H1 (cell line): Measurements from ENCODE around the gene NECTIN1. TPM values are rescaled to one million over a fixed set of nuclear protein-coding genes. Genes with fewer than 3 reads are reported as not detected.

Source experiments
- CTCF ChIA-PET: fragments of 300-600 bp; sonication (Branson Sonifier 250); formaldehyde crosslinking; loops from one replicate; lab custom pipeline; 2021; ENCODE audit not compliant: partially characterized antibody; lab: Charles Lee
- POLR2A ChIA-PET: fragments of 300-600 bp; sonication (Branson Sonifier 250); formaldehyde crosslinking; loops from one replicate; lab custom pipeline; 2021; ENCODE audit warnings: inconsistent platforms; ENCODE audit not compliant: partially characterized antibody; lab: Charles Lee
- DNase-seq, 2 experiments: peaks; one replicate each; pipeline versions ENCODE4 v3.0.0 to v3.0.0-alpha.2; 2010 to 2022; ENCODE audit warnings: low spot score in 2 of 2, low read depth in 1 of 2, mixed read lengths in 1 of 2
- FAIRE-seq: peaks from 2 replicates; lab custom pipeline; 2011; peaks lifted over from hg19 to GRCh38; lab: Jason Lieb, UNC
- H2AFZ ChIP-seq: 2 replicates; pipeline ENCODE4 v1.8.1; 2012; ENCODE audit warnings: low read length, inconsistent platforms
- H2AK5ac ChIP-seq: 2 replicates; pipeline ENCODE4 v1.6.1; 2013; ENCODE audit warnings: low read depth, low read length
- H2BK120ac ChIP-seq: replicated peaks from 2 replicates; pipeline ENCODE3; 2013; ENCODE audit warnings: low read depth, low read length, inconsistent platforms
- H2BK12ac ChIP-seq: 2 replicates; pipeline ENCODE4 v1.6.1; 2013; ENCODE audit warnings: low read depth, low read length
- H2BK15ac ChIP-seq: 2 replicates; pipeline ENCODE4 v1.6.1; 2013; ENCODE audit warnings: low read length
- H2BK20ac ChIP-seq: 2 replicates; pipeline ENCODE4 v1.6.1; 2013; ENCODE audit warnings: low read length
- H2BK5ac ChIP-seq: 2 replicates; pipeline ENCODE4 v1.6.1; 2013; ENCODE audit warnings: low read depth, low read length
- H3K14ac ChIP-seq: 2 replicates; pipeline ENCODE4 v1.6.1; 2013; ENCODE audit warnings: inconsistent platforms; ENCODE audit not compliant: insufficient read length
- H3K18ac ChIP-seq: 2 replicates; pipeline ENCODE4 v1.6.1; 2013; ENCODE audit warnings: low read length; ENCODE audit errors: extremely low read depth
- H3K23ac ChIP-seq: 2 replicates; pipeline ENCODE4 v1.6.1; 2013; ENCODE audit warnings: inconsistent platforms; ENCODE audit not compliant: insufficient read length
- H3K23me2 ChIP-seq: 2 replicates; pipeline ENCODE4 v1.6.1; 2013; ENCODE audit warnings: low read depth, low read length
- H3K27ac ChIP-seq: 2 replicates; pipeline ENCODE4 v1.6.1; 2011; ENCODE audit warnings: low read depth, low read length, inconsistent platforms
- H3K27me3 ChIP-seq, 4 experiments: replicated peaks in 1 of 4; 1 replicate in 1 of 4; 2 replicates in 3 of 4; pipeline versions ENCODE4 v1.6.1 to v1.8.1; 2011 to 2013; ENCODE audit warnings: low read length in 3 of 4, mild to moderate bottlenecking in 3 of 4, inconsistent platforms in 2 of 4, mixed read lengths in 2 of 4, moderate library complexity in 1 of 4; ENCODE audit not compliant: control insufficient read depth in 3 of 4, insufficient read depth in 3 of 4; ENCODE audit errors: extremely low read depth in 1 of 4
- H3K36me3 ChIP-seq, 4 experiments: 2 replicates each; pipeline versions ENCODE4 v1.6.1 to v1.8.1; 2011 to 2013; ENCODE audit warnings: mild to moderate bottlenecking in 4 of 4, low read length in 3 of 4, moderate library complexity in 2 of 4, control low read depth in 1 of 4, inconsistent platforms in 1 of 4; ENCODE audit not compliant: insufficient read depth in 4 of 4, control insufficient read depth in 2 of 4
- H3K4ac ChIP-seq: replicated peaks from 2 replicates; pipeline ENCODE3; 2013; ENCODE audit warnings: low read length, low read depth, mixed read lengths, inconsistent platforms; ENCODE audit not compliant: insufficient read length
- H3K4me1 ChIP-seq, 4 experiments: replicated peaks in 1 of 4; 1 replicate in 1 of 4; 2 replicates in 3 of 4; pipeline versions ENCODE4 v1.6.1 to v1.8.1; 2011 to 2013; ENCODE audit warnings: low read length in 3 of 4, inconsistent platforms in 2 of 4, mixed read lengths in 1 of 4; ENCODE audit not compliant: insufficient read depth in 4 of 4, control insufficient read depth in 3 of 4
- H3K4me2 ChIP-seq, 2 experiments: 2 replicates each; pipeline versions ENCODE4 v1.6.1 to v1.8.1; 2011 to 2013; ENCODE audit warnings: low read depth in 2 of 2, low read length in 2 of 2, control low read depth in 1 of 2, inconsistent platforms in 1 of 2, mild to moderate bottlenecking in 1 of 2; ENCODE audit not compliant: insufficient read depth in 1 of 2
- H3K4me3 ChIP-seq, 4 experiments: fragments of 200-600, 300-600 bp in 1 of 4; sonication (generic), shearing (Covaris generic), sonication (Bioruptor Twin) in 1 of 4; 2 replicates each; pipeline versions ENCODE4 v1.5.1 to v1.8.1; 2011 to 2016; ENCODE audit warnings: low read length in 4 of 4, low read depth in 3 of 4, control low read depth in 2 of 4, inconsistent platforms in 2 of 4, mild to moderate bottlenecking in 2 of 4, mixed read lengths in 1 of 4, moderate library complexity in 1 of 4; ENCODE audit not compliant: insufficient read depth in 2 of 4; ENCODE audit errors: extremely low read depth in 1 of 4
- H3K56ac ChIP-seq: replicated peaks from 2 replicates; pipeline ENCODE3; 2013; ENCODE audit warnings: low read depth, mild to moderate bottlenecking, mixed read lengths, low read length, inconsistent platforms; ENCODE audit not compliant: insufficient read length
- H3K79me1 ChIP-seq: 2 replicates; pipeline ENCODE4 v1.6.1; 2013; ENCODE audit warnings: low read depth, low read length, control low read depth
- H3K79me2 ChIP-seq, 2 experiments: 2 replicates each; pipeline versions ENCODE4 v1.6.1 to v1.8.1; 2012 to 2013; ENCODE audit warnings: low read length in 2 of 2, mild to moderate bottlenecking in 2 of 2, inconsistent platforms in 1 of 2; ENCODE audit not compliant: insufficient read depth in 2 of 2, control insufficient read depth in 1 of 2
- H3K9ac ChIP-seq, 4 experiments: replicated peaks in 1 of 4; 1 replicate in 1 of 4; 2 replicates in 3 of 4; pipeline versions ENCODE4 v1.6.1 to v1.8.1; 2011 to 2013; ENCODE audit warnings: low read depth in 3 of 4, low read length in 3 of 4, control low read depth in 2 of 4, mild to moderate bottlenecking in 2 of 4, moderate library complexity in 2 of 4, inconsistent platforms in 1 of 4; ENCODE audit errors: extremely low read depth in 1 of 4
- H3K9me3 ChIP-seq, 2 experiments: 2 replicates each; pipeline versions ENCODE4 v1.6.1 to v1.8.1; 2012 to 2013; ENCODE audit warnings: mild to moderate bottlenecking in 2 of 2, moderate library complexity in 2 of 2, control low read depth in 1 of 2, inconsistent platforms in 1 of 2, low read depth in 1 of 2, low read length in 1 of 2, mixed read lengths in 1 of 2; ENCODE audit not compliant: insufficient read depth in 2 of 2
- H4K20me1 ChIP-seq, 2 experiments: replicated peaks in 1 of 2; 2 replicates each; pipeline versions ENCODE3 to v1.8.1; 2011 to 2013; ENCODE audit warnings: inconsistent platforms in 2 of 2, low read length in 2 of 2, mild to moderate bottlenecking in 1 of 2; ENCODE audit not compliant: insufficient read depth in 2 of 2, control insufficient read depth in 1 of 2
- H4K5ac ChIP-seq: 2 replicates; pipeline ENCODE4 v1.6.1; 2013; ENCODE audit warnings: low read length, low read depth, mixed read lengths, inconsistent platforms; ENCODE audit not compliant: insufficient read length
- H4K8ac ChIP-seq: 2 replicates; pipeline ENCODE4 v1.8.0; 2013; ENCODE audit warnings: mild to moderate bottlenecking, moderate library complexity, low read length, inconsistent platforms; ENCODE audit not compliant: insufficient read depth; ENCODE audit errors: extremely low read depth
- H4K91ac ChIP-seq: replicated peaks from 2 replicates; pipeline ENCODE3; 2013; ENCODE audit warnings: low read length, mixed read lengths, inconsistent platforms; ENCODE audit not compliant: insufficient read length
- RAD21 ChIP-seq, 2 experiments: IDR thresholded peaks in 1 of 2; conservative IDR thresholded peaks in 1 of 2; 2 replicates each; pipeline ENCODE4 v1.6.1; 2011; ENCODE audit warnings: low read depth in 2 of 2, low read length in 2 of 2, improper control_type of control experiment in 1 of 2, inconsistent platforms in 1 of 2, mild to moderate bottlenecking in 1 of 2, moderate library complexity in 1 of 2
- RXRA ChIP-seq: IDR thresholded peaks from 2 replicates; pipeline ENCODE4 v1.6.1; 2011; ENCODE audit warnings: low read depth, mild to moderate bottlenecking, low read length, moderate library complexity; ENCODE audit not compliant: insufficient read depth
- SIRT6 ChIP-seq: IDR thresholded peaks from one replicate; pipeline ENCODE4 v1.7.1; 2012; ENCODE audit warnings: low read length, inconsistent platforms
- SP1 ChIP-seq: IDR thresholded peaks from 2 replicates; pipeline ENCODE4 v1.6.1; 2011; ENCODE audit warnings: low read depth, low read length
- WGBS, 2 experiments: shearing (Covaris generic) in 1 of 2; methylation state at CpG; one replicate each; pipeline versions ENCODE4 v1.1.6 to v1.1.7; 2013 to 2015; ENCODE audit warnings: low lambda C conversion rate in 2 of 2, mixed read lengths in 2 of 2, inconsistent platforms in 1 of 2, low coverage in 1 of 2, missing lambda C conversion rate in 1 of 2; ENCODE audit not compliant: insufficient replicate concordance in 2 of 2, insufficient coverage in 1 of 2, insufficient read length in 1 of 2; ENCODE audit errors: extremely low coverage in 1 of 2, missing lambda C conversion rate in 1 of 2; 5-methylcytosine and 5-hydroxymethylcytosine counted together
- polyA plus RNA-seq, 7 experiments: library from polyadenylated mRNA; depleted of rRNA in 3 of 7; stranded (reverse) in 5 of 7; unstranded in 2 of 7; fragments of >200 nt in 5 of 7; fragments of 200-250 nt in 2 of 7; gene quantifications; 1 replicate in 5 of 7; 2 replicates in 1 of 7; 4 replicates in 1 of 7; pipeline versions ENCODE4 v1.2.1 to v1.2.3, GENCODE V29; 2011 to 2013; ENCODE audit warnings: missing spikeins in 2 of 7, mixed read lengths in 2 of 7
- total RNA-seq: library from RNA; stranded (reverse); fragmentation: NEBNext Ultra II Directional; extraction: Animal tissue kit (Norgen Biotek cat#: 25700); gene quantifications from 2 replicates; pipeline ENCODE4 v1.2.1, GENCODE V29; 2021

NECTIN1 gene
- total and polyA plus RNA-seq, 2 of the 8 experiments (the other 6 are each of a cell fraction or from before 2014, with no cell fraction given), result 43.2 to 97.7 TPM

GRCh38 chr11:119776651-119777050 is 47.7 kb upstream of the NECTIN1 start:
- H3K9me3 ChIP-seq, result no peaks in the 10 kb centered on the region
- H2BK20ac ChIP-seq, result no peak overlapping the region
- no peak overlapping the region for H2BK12ac ChIP-seq
- no peak overlapping the region for H3K9ac ChIP-seq
- H2BK120ac ChIP-seq, result no peak overlapping the region
- no peak overlapping the region for H3K56ac ChIP-seq
- DNase-seq (no peak), FAIRE-seq (no peak)
- POLR2A ChIA-PET, result no interaction called here
- no peak overlapping the region for H2BK15ac ChIP-seq
- no peak overlapping the region for H3K18ac ChIP-seq
- no peak overlapping the region for H4K5ac ChIP-seq
- H2AK5ac ChIP-seq, result no peak overlapping the region
- no peak overlapping the region for H3K23ac ChIP-seq
- CTCF ChIA-PET, result interaction anchor here (0.9 to 2.6 kb wide), 5 partner anchors 10 to 331 kb away, joined by 3 to 5 read pairs (median 4); no protein-coding TSS in a partner anchor
- no peaks in the 10 kb centered on the region for H3K79me2 ChIP-seq
- no peak overlapping the region for H2AFZ ChIP-seq
- H3K79me1 ChIP-seq, result no peaks in the 10 kb centered on the region
- H3K27me3 ChIP-seq, result peaks cover 0 to 3% (median 0%) of the 10 kb centered on the region in 4 experiments; a peak in 1 of 7 replicates
- H3K4me1 ChIP-seq, result 0 out of 7 replicates have a peak, but pooled peaks cover 0 to under 1% (median 0%) of the 10 kb centered on the region in 4 experiments
- no peak for TF ChIP-seq RAD21 (IDR thresholded peaks at IDR 0.05 in 1 of 2, conservative IDR thresholded peaks at IDR 0.05 in 1 of 2; ENCODE audit: low read depth in 2 of 2, low read length in 2 of 2)
- TF ChIP-seq SIRT6, result no peak
- no peak for TF ChIP-seq RXRA
- no peak for TF ChIP-seq SP1
- H3K4me3 ChIP-seq, result no peak overlapping the region
- H4K8ac ChIP-seq, result no peak overlapping the region
- H3K4ac ChIP-seq, result no peak overlapping the region
- peaks cover 0 to 5% of the 10 kb centered on the region in 2 experiments for H4K20me1 ChIP-seq
- WGBS, 2 experiments, result 93% methylated on average over 5 of the region's 5 CpGs; no CpG with 5 or more reads in 1 of the 2 experiments
- H3K36me3 ChIP-seq, result no peaks in the 10 kb centered on the region
- no peaks in the 10 kb centered on the region for H3K23me2 ChIP-seq
- no peak overlapping the region for H2BK5ac ChIP-seq
- no peak overlapping the region for H3K4me2 ChIP-seq
- no peak overlapping the region for H3K14ac ChIP-seq
- no peak overlapping the region for H3K27ac ChIP-seq
- H4K91ac ChIP-seq, result no peak overlapping the region
